Natural killer cell (primary cell): Measurements from ENCODE around the gene KIF2A. TPM values are rescaled to one million over a fixed set of nuclear protein-coding genes. Genes with fewer than 3 reads are reported as not detected.
A peak's percentile ranks its signal among the peaks of the same experiment; 100 is the strongest.

Experiments used
- ATAC-seq, 3 donors: fragments of 150-1000 bp in 2 of 3; fragments of 200-7000 bp in 1 of 3; cut with Tn5 transposase; 1 replicate in 1 of 3; 2 replicates in 2 of 3; pipeline ENCODE4 v1.10.0; 2021; ENCODE audit warnings: mild to moderate bottlenecking in 2 of 3, moderate library complexity in 2 of 3
- DNase-seq, 2 donors: peaks; one replicate each; pipeline versions ENCODE4 v3.0.0 to v3.0.0-alpha.2; 2013 to 2021; ENCODE audit warnings: mixed read lengths in 1 of 2
- H3K27ac ChIP-seq: one replicate; pipeline ENCODE4 v1.5.1; 2013; ENCODE audit warnings: mild to moderate bottlenecking, low read length
- H3K27me3 ChIP-seq: one replicate; pipeline ENCODE4 v1.6.1; 2013; ENCODE audit warnings: low read length; ENCODE audit not compliant: control insufficient read depth, insufficient read depth
- H3K36me3 ChIP-seq: one replicate; pipeline ENCODE4 v1.6.1; 2013; ENCODE audit warnings: low read length; ENCODE audit not compliant: control insufficient read depth, insufficient read depth
- H3K4me1 ChIP-seq: one replicate; pipeline ENCODE4 v1.6.1; 2013; ENCODE audit warnings: low read length; ENCODE audit not compliant: control insufficient read depth, insufficient read depth
- H3K4me3 ChIP-seq: one replicate; pipeline ENCODE4 v1.5.1; 2013; ENCODE audit warnings: low read length
- H3K9me3 ChIP-seq: one replicate; pipeline ENCODE4 v1.6.1; 2013; ENCODE audit warnings: low read length; ENCODE audit not compliant: control insufficient read depth, insufficient read depth
- H3K27ac Mint-ChIP-seq, 2 donors: one replicate each; pipeline ENCODE4 v1.8.0; 2022; ENCODE audit warnings: mild to moderate bottlenecking in 2 of 2, mixed read lengths in 2 of 2, moderate library complexity in 1 of 2
- H3K27me3 Mint-ChIP-seq, 2 donors: one replicate each; pipeline ENCODE4 v1.8.0; 2022; ENCODE audit warnings: low read depth in 2 of 2, mixed read lengths in 2 of 2
- H3K36me3 Mint-ChIP-seq: one replicate; pipeline ENCODE4 v1.8.0; 2022; ENCODE audit warnings: mixed read lengths
- H3K4me1 Mint-ChIP-seq, 2 donors: one replicate each; pipeline ENCODE4 v1.8.0; 2022; ENCODE audit warnings: mixed read lengths in 2 of 2
- H3K4me3 Mint-ChIP-seq: one replicate; pipeline ENCODE4 v1.8.0; 2022; ENCODE audit warnings: mild to moderate bottlenecking, moderate library complexity, mixed read lengths
- H3K9me3 Mint-ChIP-seq, 2 donors: one replicate each; pipeline ENCODE4 v1.8.0; 2022; ENCODE audit warnings: mixed read lengths in 2 of 2
- CTCF ChIP-seq: fragments of 200-600 bp; IDR thresholded peaks from one replicate; pipeline ENCODE4 v1.8.0; 2022; ENCODE audit warnings: antibody characterized with exemption
- WGBS: methylation state at CpG from one replicate; pipeline ENCODE4 v1.1.7; 2013; ENCODE audit warnings: missing lambda C conversion rate; ENCODE audit not compliant: insufficient coverage; 5-methylcytosine and 5-hydroxymethylcytosine counted together
- intact Hi-C: fragments of 100-400 bp; cut with micrococcal nuclease; formaldehyde crosslinking; loops from one replicate; pipeline ENCODE4 v1.14.2; 2022
- total RNA-seq, 4 donors: library from RNA; stranded (reverse); fragments of 120-200 nt in 1 of 4; gene quantifications; one replicate each; pipeline versions ENCODE4 v1.2.3 to v1.2.4, GENCODE V29; 2013 to 2022

KIF2A gene
- total RNA-seq, 3 donors from 2014 or later (not counting 1 experiment from before 2014, with no cell fraction given): 80.4 to 95.2 (median 80.6) TPM

- intact Hi-C loops: no loop called here
- no peak overlapping the region for H3K4me3 Mint-ChIP-seq
- peaks cover 63% of the 10 kb centered on the region for H3K36me3 ChIP-seq
Measured at GRCh38 chr5:62374090-62374489, 68.1 kb downstream of the KIF2A start.

GRCh38 chr5:62375627-62376026 lies 69.6 kb downstream of the KIF2A start:
- Mint-ChIP-seq H3K4me1 (no peaks in the 10 kb centered on the region), H3K9me3 (no peaks in the 10 kb centered on the region), H3K4me3 (no peak overlapping the region), H3K27me3 (no peaks in the 10 kb centered on the region), H3K36me3 (peaks cover 8% of the 10 kb centered on the region), H3K27ac (peak overlapping the region in 1 of 2 donors; percentile 34)
- Histone ChIP-seq H3K36me3 (peaks cover 69% of the 10 kb centered on the region), H3K27ac (no peak overlapping the region), H3K9me3 (no peaks in the 10 kb centered on the region), H3K4me3 (no peak overlapping the region), H3K27me3 (no peaks in the 10 kb centered on the region), H3K4me1 (no peaks in the 10 kb centered on the region)
- DNase-seq (no peak), ATAC-seq (no peak)
- intact Hi-C loops: no loop called here
- TF ChIP-seq CTCF: no peak

More at GRCh38 chr5:62374090-62374489, 68.1 kb downstream of the KIF2A start:
- DNase-seq (no peak), ATAC-seq (no peak)
- H3K27me3 Mint-ChIP-seq: no peaks in the 10 kb centered on the region
- no peak overlapping the region for H3K27ac Mint-ChIP-seq
- H3K9me3 Mint-ChIP-seq: no peaks in the 10 kb centered on the region
- H3K27ac ChIP-seq: no peak overlapping the region
- no peaks in the 10 kb centered on the region for H3K9me3 ChIP-seq
- no peak overlapping the region for H3K4me3 ChIP-seq
- no peaks in the 10 kb centered on the region for H3K4me1 ChIP-seq
- WGBS: 100% methylated on average over 1 of the region's 1 CpG
- no peaks in the 10 kb centered on the region for H3K27me3 ChIP-seq
- H3K4me1 Mint-ChIP-seq: no peaks in the 10 kb centered on the region
- no peak for TF ChIP-seq CTCF
- H3K36me3 Mint-ChIP-seq: no peaks in the 10 kb centered on the region

- Mint-ChIP-seq H3K27me3 (no peaks in the 10 kb centered on the region), H3K9me3 (no peaks in the 10 kb centered on the region), H3K4me3 (no peak overlapping the region), H3K4me1 (no peaks in the 10 kb centered on the region), H3K27ac (peak overlapping the region in 1 of 2 donors; percentile 34), H3K36me3 (peaks cover 8% of the 10 kb centered on the region)
- intact Hi-C loops: no loop called here
- Histone ChIP-seq H3K27ac (no peak overlapping the region), H3K4me1 (no peaks in the 10 kb centered on the region), H3K36me3 (peaks cover 72% of the 10 kb centered on the region), H3K27me3 (no peaks in the 10 kb centered on the region), H3K4me3 (no peak overlapping the region), H3K9me3 (no peaks in the 10 kb centered on the region)
- no peak for TF ChIP-seq CTCF
- 100% methylated on average over 2 of the region's 3 CpGs for WGBS
- DNase-seq (no peak), ATAC-seq (no peak)
Measured at GRCh38 chr5:62376064-62376463, 70.1 kb downstream of the KIF2A start.

GRCh38 chr5:62385131-62385530 lies 79.1 kb downstream of the KIF2A start:
- no peak overlapping the region for H3K27ac ChIP-seq
- ATAC-seq: no peak
- H3K27ac Mint-ChIP-seq: peak overlapping the region; percentile 20 to 31

More at GRCh38 chr5:62385131-62385530, 79.1 kb downstream of the KIF2A start:
- 98% methylated on average over 3 of the region's 4 CpGs for WGBS
- Histone ChIP-seq H3K36me3 (peaks cover 81% of the 10 kb centered on the region), H3K27me3 (no peaks in the 10 kb centered on the region), H3K4me3 (no peak overlapping the region), H3K4me1 (no peaks in the 10 kb centered on the region), H3K9me3 (no peaks in the 10 kb centered on the region)
- H3K4me1 Mint-ChIP-seq: no peaks in the 10 kb centered on the region
- intact Hi-C loops: no loop called here
- no peak for TF ChIP-seq CTCF
- no peaks in the 10 kb centered on the region for H3K27me3 Mint-ChIP-seq
- DNase-seq: no peak
- peaks cover 4% of the 10 kb centered on the region for H3K36me3 Mint-ChIP-seq
- no peak overlapping the region for H3K4me3 Mint-ChIP-seq
- H3K9me3 Mint-ChIP-seq: no peaks in the 10 kb centered on the region
